GM23338 (cell line): Measurements from ENCODE around the gene TTLL13. TPM values are rescaled to one million over a fixed set of nuclear protein-coding genes. Genes with fewer than 3 reads are reported as not detected.

Experiments
- ATAC-seq: fragments of 200-7000 bp; cut with Tn5 transposase; 3 replicates; pipeline ENCODE4 v1.9.1; 2020
- DNase-seq: peaks from one replicate; pipeline ENCODE4 v3.0.0-alpha.2; 2015; ENCODE audit warnings: low spot score
- H2AFZ ChIP-seq: fragments of 200-600 bp; sonication (generic); 2 replicates; pipeline ENCODE4 v1.8.0; 2016; ENCODE audit warnings: antibody characterized with exemption, mild to moderate bottlenecking, moderate library complexity
- H3F3A ChIP-seq: fragments of 200-600 bp; sonication (generic); replicated peaks from 2 replicates; pipeline ENCODE4 v1.8.0; 2017; ENCODE audit warnings: antibody characterized with exemption, mixed run types, low read depth
- H3K27ac ChIP-seq: fragments of 200-600 bp; sonication (generic); 2 replicates; pipeline ENCODE4 v1.6.1; 2016; ENCODE audit warnings: low read depth
- H3K27me3 ChIP-seq: fragments of 200-600 bp; sonication (generic); 2 replicates; pipeline ENCODE4 v1.8.0; 2016; ENCODE audit warnings: mild to moderate bottlenecking, mixed run types, moderate library complexity; ENCODE audit not compliant: insufficient read depth
- H3K36me3 ChIP-seq: fragments of 200-600 bp; sonication (generic); 2 replicates; pipeline ENCODE4 v1.8.0; 2016; ENCODE audit warnings: mild to moderate bottlenecking; ENCODE audit not compliant: insufficient read depth
- H3K4me1 ChIP-seq: fragments of 200-600 bp; sonication (generic); 2 replicates; pipeline ENCODE4 v1.8.0; 2016; ENCODE audit warnings: mild to moderate bottlenecking, moderate library complexity; ENCODE audit not compliant: insufficient read depth
- H3K4me2 ChIP-seq: fragments of 200-600 bp; sonication (generic); 2 replicates; pipeline ENCODE4 v1.7.1; 2017; ENCODE audit warnings: mixed run types
- H3K4me3 ChIP-seq: fragments of 200-600 bp; sonication (generic); 2 replicates; pipeline ENCODE4 v1.6.1; 2016; ENCODE audit warnings: mixed run types
- H3K79me2 ChIP-seq: fragments of 200-600 bp; sonication (generic); replicated peaks from 2 replicates; pipeline ENCODE4 v1.8.0; 2017; ENCODE audit warnings: mild to moderate bottlenecking; ENCODE audit not compliant: insufficient read depth
- H3K9me2 ChIP-seq: fragments of 200-600 bp; sonication (generic); 2 replicates; pipeline ENCODE4 v1.8.0; 2017; ENCODE audit not compliant: insufficient read depth
- H4K20me1 ChIP-seq: fragments of 200-600 bp; sonication (generic); replicated peaks from 2 replicates; pipeline ENCODE4 v1.8.0; 2017; ENCODE audit warnings: mild to moderate bottlenecking; ENCODE audit not compliant: insufficient read depth
- H3K27ac Mint-ChIP-seq: 2 replicates; pipeline ENCODE4 v1.8.0; 2020; ENCODE audit warnings: inconsistent platforms, mild to moderate bottlenecking, moderate library complexity, mixed read lengths
- H3K27me3 Mint-ChIP-seq: 3 replicates; pipeline ENCODE4 v1.8.0; 2022; ENCODE audit warnings: low read depth, mild to moderate bottlenecking, moderate library complexity, mixed read lengths, inconsistent platforms; ENCODE audit not compliant: insufficient read depth, poor library complexity
- H3K36me3 Mint-ChIP-seq: 3 replicates; pipeline ENCODE4 v1.8.0; 2021; ENCODE audit warnings: low read depth, mild to moderate bottlenecking, inconsistent platforms, moderate library complexity, mixed read lengths
- H3K4me1 Mint-ChIP-seq: 3 replicates; pipeline ENCODE4 v1.8.0; 2020; ENCODE audit warnings: mild to moderate bottlenecking, inconsistent platforms, mixed read lengths
- H3K4me3 Mint-ChIP-seq: 3 replicates; pipeline ENCODE4 v1.8.0; 2021; ENCODE audit warnings: moderate library complexity, mild to moderate bottlenecking, inconsistent platforms, mixed read lengths
- H3K9me3 Mint-ChIP-seq: 3 replicates; pipeline ENCODE4 v1.8.0; 2020; ENCODE audit warnings: moderate library complexity, mild to moderate bottlenecking, inconsistent platforms, mixed read lengths
- EZH2 ChIP-seq: fragments of 200-600 bp; sonication (generic); IDR thresholded peaks from one replicate; pipeline ENCODE4 v1.8.0; 2017; ENCODE audit warnings: antibody characterized with exemption, mild to moderate bottlenecking, low read depth; ENCODE audit not compliant: unreplicated experiment
- EZH2phosphoT487 ChIP-seq: fragments of 200-600 bp; sonication (generic); IDR thresholded peaks from one replicate; pipeline ENCODE4 v1.8.1; 2018; ENCODE audit warnings: antibody characterized with exemption; ENCODE audit not compliant: unreplicated experiment
- JUNB ChIP-seq: IDR thresholded peaks from one replicate; pipeline ENCODE4 v1.6.1; 2016; ENCODE audit warnings: antibody characterized with exemption; ENCODE audit not compliant: unreplicated experiment
- NANOG ChIP-seq: IDR thresholded peaks from 2 replicates; pipeline ENCODE4 v1.6.1; 2016; ENCODE audit warnings: antibody characterized with exemption, borderline replicate concordance
- POLR2AphosphoS5 ChIP-seq: IDR thresholded peaks from 2 replicates; pipeline ENCODE4 v1.6.1; 2016; ENCODE audit warnings: antibody characterized with exemption, low read depth
- ZNF114 ChIP-seq: fragments of 250-450 bp; sonication (Bioruptor Pico); IDR thresholded peaks from 2 replicates; pipeline ENCODE4 v1.5.0; 2020; ENCODE audit warnings: mild to moderate bottlenecking, moderate library complexity
- ZNF331 ChIP-seq: fragments of 250-450 bp; sonication (Bioruptor Pico); IDR thresholded peaks from 2 replicates; pipeline ENCODE4 v1.5.0; 2020; ENCODE audit warnings: low read depth, mild to moderate bottlenecking, moderate library complexity
- polyA plus RNA-seq: library from polyadenylated mRNA; unstranded; fragments of >200 nt; fragmentation: Nextera tagmentation; extraction: Ambion mirVana; gene quantifications from 2 replicates; pipeline ENCODE4 v1.2.1, GENCODE V29; 2016
- total RNA-seq: library from RNA; depleted of rRNA; stranded (reverse); fragments of >200 nt; shearing (Covaris generic); gene quantifications from 2 replicates; pipeline ENCODE4 v1.2.3, GENCODE V29; 2014
- TF ChIP-seq, protein P1 (sequence below), 2 experiments: fragments of 200-600 bp in 1 of 2; sonication (generic) in 1 of 2; conservative IDR thresholded peaks; 2 replicates each; pipeline versions ENCODE4 v1.5.1 to v1.6.1; 2016 to 2017; ENCODE audit warnings: antibody characterized with exemption in 2 of 2, low read depth in 2 of 2, mild to moderate bottlenecking in 2 of 2, moderate library complexity in 1 of 2
- TF ChIP-seq, protein P2 (sequence below): IDR thresholded peaks from one replicate; pipeline ENCODE4 v1.6.1; 2018; ENCODE audit warnings: antibody characterized with exemption; ENCODE audit not compliant: unreplicated experiment

Gene TTLL13
- total and polyA plus RNA-seq, 2 experiments from 2014 or later = not detected

DNA sequence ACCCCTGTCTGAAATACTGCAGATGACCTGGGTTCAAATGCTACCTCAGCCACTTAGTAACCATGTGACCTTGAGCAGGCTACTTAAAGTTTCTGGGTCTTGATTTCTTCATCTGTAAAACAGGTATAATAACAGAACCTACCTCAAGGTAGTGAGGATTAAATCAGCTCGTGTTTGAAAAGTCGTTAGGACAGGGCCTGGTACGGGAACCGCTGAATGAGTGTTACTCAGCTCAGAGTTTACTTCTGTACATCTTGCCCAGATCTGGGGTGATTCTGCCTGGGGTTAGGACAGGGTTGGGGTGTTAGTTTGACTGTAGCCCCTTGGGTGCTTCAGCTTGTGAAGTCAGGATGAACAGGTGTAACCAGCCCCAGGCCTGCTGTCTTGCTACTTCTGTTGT is 46.4 kb upstream of the TTLL13 start (continued):
- TF ChIP-seq, protein P1, sequence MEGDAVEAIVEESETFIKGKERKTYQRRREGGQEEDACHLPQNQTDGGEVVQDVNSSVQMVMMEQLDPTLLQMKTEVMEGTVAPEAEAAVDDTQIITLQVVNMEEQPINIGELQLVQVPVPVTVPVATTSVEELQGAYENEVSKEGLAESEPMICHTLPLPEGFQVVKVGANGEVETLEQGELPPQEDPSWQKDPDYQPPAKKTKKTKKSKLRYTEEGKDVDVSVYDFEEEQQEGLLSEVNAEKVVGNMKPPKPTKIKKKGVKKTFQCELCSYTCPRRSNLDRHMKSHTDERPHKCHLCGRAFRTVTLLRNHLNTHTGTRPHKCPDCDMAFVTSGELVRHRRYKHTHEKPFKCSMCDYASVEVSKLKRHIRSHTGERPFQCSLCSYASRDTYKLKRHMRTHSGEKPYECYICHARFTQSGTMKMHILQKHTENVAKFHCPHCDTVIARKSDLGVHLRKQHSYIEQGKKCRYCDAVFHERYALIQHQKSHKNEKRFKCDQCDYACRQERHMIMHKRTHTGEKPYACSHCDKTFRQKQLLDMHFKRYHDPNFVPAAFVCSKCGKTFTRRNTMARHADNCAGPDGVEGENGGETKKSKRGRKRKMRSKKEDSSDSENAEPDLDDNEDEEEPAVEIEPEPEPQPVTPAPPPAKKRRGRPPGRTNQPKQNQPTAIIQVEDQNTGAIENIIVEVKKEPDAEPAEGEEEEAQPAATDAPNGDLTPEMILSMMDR (conservative IDR thresholded peaks at IDR 0.05; ENCODE audit: low read depth in 2 of 2) = no peak

DNA sequence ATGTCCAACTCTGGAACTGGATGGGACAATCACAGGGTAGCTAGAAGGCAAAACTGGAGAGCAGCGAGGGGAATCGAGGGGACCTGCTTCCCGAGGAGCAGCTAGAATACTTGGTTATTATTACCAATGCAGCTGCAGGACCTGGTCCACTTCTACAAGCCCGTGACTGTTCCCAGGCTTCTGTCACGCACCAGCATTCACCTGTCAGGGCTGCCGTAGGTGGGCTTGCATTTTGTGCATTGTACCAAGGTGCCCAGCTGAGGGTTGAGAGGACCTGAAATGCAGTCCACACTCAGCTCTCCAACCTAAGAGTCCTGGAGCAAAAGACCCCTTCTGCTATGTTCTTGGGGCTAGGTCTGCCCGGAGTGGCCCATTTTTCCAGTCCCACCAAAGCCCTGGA is 45.9 kb upstream of the TTLL13 start:
- Histone ChIP-seq H3K27ac (no peak overlapping the region), H4K20me1 (peaks cover 15% of the 10 kb centered on the region), H3K4me3 (no peak overlapping the region), H3K4me2 (no peak overlapping the region), H3K79me2 (peaks cover 41% of the 10 kb centered on the region), H3K4me1 (peaks cover 14% of the 10 kb centered on the region), H3F3A (peaks cover 7% of the 10 kb centered on the region; the same call in 1 of the 2 replicates), H3K9me2 (no peaks in the 10 kb centered on the region), H2AFZ (no peak overlapping the region), H3K36me3 (no peaks in the 10 kb centered on the region), H3K27me3 (no peaks in the 10 kb centered on the region)
- DNase-seq = no peak
- TF ChIP-seq NANOG (no peak), ZNF114 (CRISPR knock-in tag) (no peak), EZH2 (no peak), JUNB (no peak), ZNF331 (CRISPR knock-in tag) (no peak), EZH2phosphoT487 (no peak)
- TF ChIP-seq, protein P1 (conservative IDR thresholded peaks at IDR 0.05; ENCODE audit: low read depth in 2 of 2) = no peak
- no peak overlapping the region; the same call in 2 of the 3 replicates for H3K4me3 Mint-ChIP-seq
- no peak for ATAC-seq
- H3K4me1 Mint-ChIP-seq = peaks cover 18% of the 10 kb centered on the region
- H3K27ac Mint-ChIP-seq = no peak overlapping the region
- peaks cover 8% of the 10 kb centered on the region; the same call in 1 of the 3 replicates for H3K36me3 Mint-ChIP-seq
- H3K9me3 Mint-ChIP-seq = no peaks in the 10 kb centered on the region
- H3K27me3 Mint-ChIP-seq = peaks cover 9% of the 10 kb centered on the region

DNA sequence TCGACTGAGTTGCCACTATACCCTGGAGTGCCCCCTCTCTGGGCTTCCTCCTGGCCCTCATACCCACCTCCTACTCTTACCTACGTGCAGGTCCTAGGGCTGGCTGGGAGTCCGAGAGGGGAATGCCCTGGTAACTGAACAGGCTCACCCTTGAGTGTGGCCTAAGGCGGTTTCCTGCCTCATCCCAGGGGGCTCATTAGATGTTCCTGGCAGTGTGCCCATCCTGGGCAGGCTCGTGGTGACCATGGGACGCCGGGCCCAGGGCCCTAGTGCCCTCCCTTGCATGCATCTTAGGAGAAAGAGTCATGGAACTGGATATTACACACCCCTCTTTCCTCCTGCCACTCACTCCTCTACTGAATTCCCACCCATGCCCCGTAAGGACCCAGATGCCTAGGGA is 45.4 kb upstream of the TTLL13 start:
- Histone ChIP-seq H3K4me3 (no peak overlapping the region), H3K36me3 (no peaks in the 10 kb centered on the region), H3K27me3 (no peaks in the 10 kb centered on the region), H3K4me2 (no peak overlapping the region), H3F3A (peaks cover 7% of the 10 kb centered on the region; the same call in 1 of the 2 replicates), H3K9me2 (no peaks in the 10 kb centered on the region), H4K20me1 (peaks cover 15% of the 10 kb centered on the region), H3K27ac (no peak overlapping the region), H3K4me1 (peaks cover 14% of the 10 kb centered on the region), H3K79me2 (peaks cover 46% of the 10 kb centered on the region), H2AFZ (no peak overlapping the region)
- H3K27ac Mint-ChIP-seq = no peak overlapping the region
- peaks cover 9% of the 10 kb centered on the region; the same call in 2 of the 3 replicates for H3K36me3 Mint-ChIP-seq
- ATAC-seq (no peak), DNase-seq (no peak)
- no peak for TF ChIP-seq POLR2AphosphoS5
- TF ChIP-seq, protein P2, sequence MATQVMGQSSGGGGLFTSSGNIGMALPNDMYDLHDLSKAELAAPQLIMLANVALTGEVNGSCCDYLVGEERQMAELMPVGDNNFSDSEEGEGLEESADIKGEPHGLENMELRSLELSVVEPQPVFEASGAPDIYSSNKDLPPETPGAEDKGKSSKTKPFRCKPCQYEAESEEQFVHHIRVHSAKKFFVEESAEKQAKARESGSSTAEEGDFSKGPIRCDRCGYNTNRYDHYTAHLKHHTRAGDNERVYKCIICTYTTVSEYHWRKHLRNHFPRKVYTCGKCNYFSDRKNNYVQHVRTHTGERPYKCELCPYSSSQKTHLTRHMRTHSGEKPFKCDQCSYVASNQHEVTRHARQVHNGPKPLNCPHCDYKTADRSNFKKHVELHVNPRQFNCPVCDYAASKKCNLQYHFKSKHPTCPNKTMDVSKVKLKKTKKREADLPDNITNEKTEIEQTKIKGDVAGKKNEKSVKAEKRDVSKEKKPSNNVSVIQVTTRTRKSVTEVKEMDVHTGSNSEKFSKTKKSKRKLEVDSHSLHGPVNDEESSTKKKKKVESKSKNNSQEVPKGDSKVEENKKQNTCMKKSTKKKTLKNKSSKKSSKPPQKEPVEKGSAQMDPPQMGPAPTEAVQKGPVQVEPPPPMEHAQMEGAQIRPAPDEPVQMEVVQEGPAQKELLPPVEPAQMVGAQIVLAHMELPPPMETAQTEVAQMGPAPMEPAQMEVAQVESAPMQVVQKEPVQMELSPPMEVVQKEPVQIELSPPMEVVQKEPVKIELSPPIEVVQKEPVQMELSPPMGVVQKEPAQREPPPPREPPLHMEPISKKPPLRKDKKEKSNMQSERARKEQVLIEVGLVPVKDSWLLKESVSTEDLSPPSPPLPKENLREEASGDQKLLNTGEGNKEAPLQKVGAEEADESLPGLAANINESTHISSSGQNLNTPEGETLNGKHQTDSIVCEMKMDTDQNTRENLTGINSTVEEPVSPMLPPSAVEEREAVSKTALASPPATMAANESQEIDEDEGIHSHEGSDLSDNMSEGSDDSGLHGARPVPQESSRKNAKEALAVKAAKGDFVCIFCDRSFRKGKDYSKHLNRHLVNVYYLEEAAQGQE = no peak
- H3K4me1 Mint-ChIP-seq = peaks cover 18% of the 10 kb centered on the region
- H3K4me3 Mint-ChIP-seq = no peak overlapping the region
- peaks cover 9% of the 10 kb centered on the region for H3K27me3 Mint-ChIP-seq
- H3K9me3 Mint-ChIP-seq = no peaks in the 10 kb centered on the region
